ENCODE data around the gene PRPF19. TPM values are rescaled to one million over a fixed set of nuclear protein-coding genes. Genes with fewer than 3 reads are reported as not detected.
"Not testable (repeated sequence)": the region's sequence is repeated elsewhere in the genome, so short reads cannot be mapped to it uniquely, and the experiment has no call there.

The PRPF19 gene
- total RNA-seq, 1 experiment from 2014 or later = 48.8 TPM

DNA sequence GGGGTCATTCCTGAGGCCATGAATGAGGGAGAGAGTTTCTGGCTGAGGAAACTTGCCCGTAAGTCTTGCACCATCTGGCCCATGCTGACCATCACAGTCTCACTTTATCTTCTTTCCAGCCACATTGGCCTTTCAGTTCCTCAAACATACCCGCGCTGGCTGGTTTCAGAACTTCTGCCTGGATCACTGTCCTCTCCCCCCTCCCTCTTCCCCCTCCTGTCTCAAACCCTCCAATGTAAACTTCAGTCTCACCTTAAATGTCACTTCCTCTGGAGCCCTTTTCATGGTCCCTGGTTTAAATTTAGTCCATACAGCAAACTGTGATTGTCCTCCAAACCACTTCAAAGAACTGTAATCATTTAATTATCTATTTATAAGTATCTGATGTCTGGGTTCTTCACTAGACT, 3.9 kb upstream of the PRPF19 start:
- DNase-seq (ENCODE audit: extremely low read depth, low read depth) = no peak

DNA sequence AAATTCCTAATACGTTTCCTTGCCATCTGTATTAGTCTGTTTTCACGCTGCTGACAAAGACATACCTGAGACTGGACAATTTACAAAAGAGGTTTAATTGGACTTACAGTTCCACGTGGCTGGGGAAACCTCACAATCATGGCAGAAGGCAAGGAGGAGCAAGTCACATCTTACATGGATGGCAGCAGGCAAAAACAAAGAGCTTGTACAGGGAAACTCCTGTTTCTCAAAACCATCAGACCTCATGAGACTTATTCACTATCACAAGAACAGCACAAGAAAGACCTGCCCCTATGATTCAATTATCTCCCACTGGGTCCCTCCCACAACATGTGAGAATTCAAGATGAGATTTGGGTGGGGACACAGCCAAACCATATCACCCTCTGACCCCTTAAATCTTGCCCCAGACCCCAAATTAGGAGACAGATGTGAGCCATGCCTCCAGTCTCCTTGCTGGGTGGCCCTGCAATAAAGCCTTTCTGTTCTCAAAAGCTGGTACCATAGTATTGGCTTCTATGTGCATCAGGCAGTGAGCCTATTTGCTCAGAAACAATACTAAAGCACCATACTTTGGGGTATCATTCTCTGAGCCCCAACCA, 3.4 kb upstream of the PRPF19 start:
- not testable (repeated sequence) for DNase-seq (ENCODE audit: extremely low read depth, low read depth)

DNA sequence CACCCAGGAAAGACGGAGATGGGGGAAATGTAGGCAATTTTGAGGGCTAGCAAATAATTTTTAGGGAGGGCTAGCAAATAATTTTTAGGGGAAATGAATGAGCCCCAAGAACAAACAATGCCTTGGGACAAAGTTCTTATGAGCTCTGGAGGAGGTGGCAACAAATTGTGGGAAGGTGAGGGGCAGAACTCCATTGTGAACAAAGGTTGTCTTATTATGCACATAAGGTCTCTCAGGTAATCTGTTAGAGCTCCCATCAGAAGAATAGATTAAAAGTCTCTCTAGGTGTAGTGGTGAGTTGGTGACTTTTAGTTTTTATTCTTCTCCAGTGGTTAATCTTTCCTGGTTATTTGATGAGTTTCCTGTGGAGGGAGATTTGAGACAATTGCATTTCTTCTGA, 2.4 kb upstream of the PRPF19 start:
- no peak for DNase-seq (ENCODE audit: extremely low read depth, low read depth)

DNA sequence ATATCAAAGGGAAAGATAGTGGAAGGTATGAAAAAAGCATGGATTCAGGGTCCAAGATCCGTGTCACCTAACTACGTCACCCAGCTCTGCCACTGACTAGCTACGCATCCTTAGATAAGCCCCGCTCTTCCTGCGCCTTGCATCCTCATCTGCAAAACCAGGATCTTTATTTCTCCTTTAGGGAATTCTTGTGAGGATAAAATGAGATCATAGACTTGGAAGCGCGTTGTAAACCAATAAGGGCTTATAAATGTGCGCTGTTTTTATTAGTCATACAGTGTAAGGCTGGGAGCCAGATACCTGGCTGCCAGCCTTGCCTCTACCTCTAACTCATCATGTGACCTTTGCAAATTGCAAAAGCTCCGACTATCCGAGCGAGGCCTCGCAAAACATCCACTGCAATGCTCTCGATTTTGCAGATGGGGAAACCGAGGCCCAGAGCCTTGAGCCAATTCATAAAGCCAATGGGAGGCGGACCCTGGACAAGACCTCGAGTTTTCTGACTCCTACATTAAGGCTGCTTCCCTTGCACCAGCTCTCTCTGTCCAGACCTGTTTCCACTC, 753 bp downstream of the PRPF19 start:
- DNase-seq (ENCODE audit: extremely low read depth, low read depth) = no peak

- DNase-seq (ENCODE audit: extremely low read depth, low read depth) = no peak
Observed at GRCh38 chr11:60905047-60905446, 1.3 kb downstream of the PRPF19 start.

- no peak for DNase-seq (ENCODE audit: extremely low read depth, low read depth)
Observed at GRCh38 chr11:60902625-60903024, 3.8 kb downstream of the PRPF19 start.

- no peak for DNase-seq (ENCODE audit: extremely low read depth, low read depth)
Observed at GRCh38 chr11:60900673-60901404, 5.5 kb downstream of the PRPF19 start.

- DNase-seq (ENCODE audit: extremely low read depth, low read depth) = no peak
Observed at GRCh38 chr11:60899977-60900376, 6.4 kb downstream of the PRPF19 start.

GRCh38 chr11:60899046-60899936, 7.1 kb downstream of the PRPF19 start:
- peak; percentile 58 for DNase-seq (ENCODE audit: extremely low read depth, low read depth)

DNA sequence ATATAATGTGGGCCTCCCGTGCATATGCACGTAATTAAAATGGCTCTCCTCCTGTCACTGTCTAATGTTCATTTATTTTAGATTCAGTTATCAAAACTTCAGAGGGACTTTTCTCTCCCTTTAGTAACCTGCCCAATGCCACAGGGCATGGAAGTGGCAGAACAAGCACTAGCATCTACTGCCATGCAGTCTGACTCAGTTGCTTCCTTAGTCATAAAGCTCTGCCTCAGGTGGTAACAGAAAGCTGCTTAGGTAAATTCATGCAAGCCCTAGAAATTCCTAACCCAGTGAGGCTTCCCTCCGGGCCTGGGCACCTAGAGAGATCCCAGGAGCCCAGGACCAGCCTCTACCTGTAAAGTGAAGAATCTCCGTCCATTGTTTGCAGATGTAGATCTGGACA, 8.9 kb downstream of the PRPF19 start:
- DNase-seq (ENCODE audit: extremely low read depth, low read depth) = no peak

- no peak for DNase-seq (ENCODE audit: extremely low read depth, low read depth)
Observed at GRCh38 chr11:60895687-60896086, 10.7 kb downstream of the PRPF19 start.

- DNase-seq (ENCODE audit: extremely low read depth, low read depth) = no peak
Observed at GRCh38 chr11:60891103-60891741, 15.2 kb downstream of the PRPF19 start.

GRCh38 chr11:60890696-60891095, 15.7 kb downstream of the PRPF19 start:
- no peak for DNase-seq (ENCODE audit: extremely low read depth, low read depth)

DNA sequence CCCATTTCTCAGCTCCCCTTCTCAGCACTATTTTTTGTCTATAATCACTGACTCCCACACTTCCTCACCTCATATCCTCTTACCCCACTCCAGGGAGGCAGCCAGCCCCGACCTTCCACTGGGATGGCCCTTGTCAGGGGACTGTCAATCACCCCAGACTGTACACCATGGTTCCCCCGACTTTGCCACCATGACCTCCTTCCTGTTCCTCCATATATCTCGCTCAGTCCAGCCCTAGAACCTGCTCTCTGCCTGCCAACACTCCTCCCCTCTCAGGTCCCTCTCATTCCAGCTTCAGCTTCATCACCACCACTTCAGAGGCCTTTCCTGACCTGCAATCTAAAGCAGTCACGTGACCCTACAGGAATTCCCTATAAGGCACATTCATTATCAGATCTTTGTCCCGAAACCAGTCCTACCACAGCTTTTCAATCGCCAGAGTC, 16.5 kb downstream of the PRPF19 start:
- no peak for DNase-seq (ENCODE audit: extremely low read depth, low read depth)

- peak; percentile 6 for DNase-seq (ENCODE audit: extremely low read depth, low read depth)
Observed at GRCh38 chr11:60887556-60887955, 18.8 kb downstream of the PRPF19 start.

DNA sequence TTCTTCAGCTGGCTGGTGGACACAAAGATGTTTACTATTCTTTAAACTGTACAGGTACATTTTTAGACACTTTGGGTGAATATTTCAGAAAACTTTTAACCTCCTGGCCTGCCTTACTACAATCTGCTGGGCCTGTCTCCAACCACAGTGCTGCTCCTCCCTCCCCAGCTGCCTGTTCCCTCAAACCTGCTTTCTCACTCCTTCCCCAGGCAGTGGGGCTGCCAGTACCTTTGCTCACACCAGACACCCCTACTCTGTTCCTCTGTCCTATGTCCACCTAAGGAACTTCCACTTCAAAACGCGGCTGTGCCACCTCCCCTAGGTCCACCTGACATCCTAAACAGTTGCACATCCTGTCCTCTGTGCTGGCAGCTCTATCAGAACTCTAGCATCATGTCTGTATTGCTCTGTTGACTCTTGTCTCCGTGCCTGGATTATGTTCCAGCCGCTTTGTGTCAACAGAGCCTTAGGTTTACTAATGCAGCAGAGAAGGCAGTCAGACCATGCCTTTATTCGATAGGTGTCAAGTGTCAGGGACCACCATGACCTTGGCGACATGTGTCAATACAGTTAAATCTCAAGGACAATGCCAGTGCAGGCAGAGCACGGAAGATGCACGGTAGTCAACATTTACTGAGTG, 25.6 kb downstream of the PRPF19 start:
- no peak for DNase-seq (ENCODE audit: extremely low read depth, low read depth)

GRCh38 chr11:60879971-60880588, 26.3 kb downstream of the PRPF19 start:
- DNase-seq (ENCODE audit: extremely low read depth, low read depth) = no peak

GRCh38 chr11:60879104-60879503, 27.3 kb downstream of the PRPF19 start:
- no peak for DNase-seq (ENCODE audit: extremely low read depth, low read depth)

DNA sequence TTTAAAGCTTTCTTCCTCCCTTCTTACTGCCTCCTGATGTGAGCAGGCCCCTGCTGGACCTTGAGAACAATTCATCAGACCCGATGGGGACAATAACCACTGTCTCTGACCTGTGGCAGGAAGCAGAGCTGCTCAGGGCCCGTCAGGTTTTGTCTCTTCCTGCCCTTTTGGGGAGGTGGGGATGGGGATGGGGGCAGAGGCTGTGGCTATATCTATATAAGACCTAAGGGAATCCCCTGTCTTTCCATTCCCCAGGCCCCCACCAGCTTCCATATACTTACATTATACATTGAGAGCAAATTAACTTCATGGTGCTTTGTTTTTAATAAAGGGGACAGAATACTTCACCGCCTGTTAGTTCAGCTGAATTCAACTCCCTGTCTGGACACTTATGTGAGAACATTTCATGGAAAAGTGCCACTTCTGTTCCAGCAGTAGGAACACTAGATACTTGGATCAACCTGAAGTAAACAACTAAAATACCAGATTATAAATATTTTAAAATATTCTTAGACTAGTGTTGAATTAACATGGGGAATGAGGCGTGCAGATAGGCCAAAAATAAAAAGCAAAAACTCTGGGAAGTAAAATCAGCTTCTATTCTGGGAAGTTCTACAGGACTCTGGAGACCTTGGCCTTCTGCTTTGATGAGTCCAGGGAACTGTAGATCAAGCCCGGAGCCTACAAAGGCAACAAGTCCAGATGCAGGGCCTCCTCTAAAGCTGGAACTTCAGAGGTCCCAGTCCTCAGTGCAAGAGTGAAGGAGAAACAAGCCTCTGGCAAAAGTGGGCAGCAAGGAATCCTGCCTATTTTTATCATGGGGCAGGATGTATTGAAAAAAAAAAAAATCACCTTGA, 27.9 kb downstream of the PRPF19 start:
- no peak for DNase-seq (ENCODE audit: extremely low read depth, low read depth)
